ENCODE measurements around the gene LDAF1.
"Not testable (repeated sequence)": the region's sequence is repeated elsewhere in the genome, so short reads cannot be mapped to it uniquely, and the experiment has no call there.

The LDAF1 gene

DNA sequence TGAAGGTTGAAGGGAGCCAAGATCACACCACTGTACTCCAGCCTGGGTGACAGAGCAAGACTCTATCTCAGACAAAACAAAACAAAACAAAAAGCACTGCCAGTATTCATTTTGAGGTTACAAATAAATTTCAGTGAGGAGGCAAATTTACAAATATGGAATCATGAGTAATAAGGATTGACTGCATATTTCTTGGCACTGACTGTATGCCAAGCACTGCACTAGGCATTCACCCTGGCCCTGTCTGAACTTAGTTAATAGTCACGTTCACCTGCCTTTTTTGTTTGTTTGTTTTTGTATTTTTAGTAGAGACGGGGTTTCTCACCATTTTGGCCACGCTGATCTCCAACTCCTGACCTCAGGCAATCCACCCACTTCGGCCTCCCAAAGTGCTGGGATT lies 5.1 kb downstream of the LDAF1 start:
- no peak for DNase-seq

DNA sequence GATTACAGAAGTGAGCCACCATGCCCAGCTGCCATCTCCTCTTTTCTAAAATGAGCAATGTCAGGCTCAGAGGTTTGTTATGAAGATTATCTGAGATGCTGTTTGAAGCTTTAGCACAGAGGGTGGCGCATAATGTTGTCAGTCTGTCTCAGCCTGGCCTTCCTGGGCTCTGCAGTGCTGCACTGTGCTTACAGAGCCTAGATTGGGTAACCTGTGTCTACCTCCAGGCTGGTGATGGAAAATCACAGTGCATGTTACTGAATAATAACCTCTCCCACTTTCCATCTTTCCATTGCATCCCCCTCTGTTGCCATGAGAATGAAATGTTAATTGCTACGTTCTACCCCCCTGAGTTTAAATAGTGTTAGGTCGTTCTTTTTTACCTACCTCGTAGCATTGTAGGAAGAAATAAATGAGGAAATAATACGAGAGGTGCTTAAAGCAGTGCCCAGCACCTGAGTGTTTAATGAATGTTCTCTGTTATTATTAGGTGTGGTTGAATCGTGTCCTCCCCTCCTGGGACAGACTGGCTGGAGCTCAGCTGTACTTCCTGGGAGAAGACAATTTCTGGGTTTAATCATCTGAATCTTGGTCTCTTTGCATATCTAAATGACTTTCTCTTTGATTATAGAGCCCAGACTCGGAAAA lies 6.2 kb downstream of the LDAF1 start:
- no peak for DNase-seq

- no peak for DNase-seq
Measured at GRCh38 chr16:21166561-21166961, 8.1 kb downstream of the LDAF1 start.

GRCh38 chr16:21167360-21167759 lies 8.9 kb downstream of the LDAF1 start:
- no peak for DNase-seq

DNA sequence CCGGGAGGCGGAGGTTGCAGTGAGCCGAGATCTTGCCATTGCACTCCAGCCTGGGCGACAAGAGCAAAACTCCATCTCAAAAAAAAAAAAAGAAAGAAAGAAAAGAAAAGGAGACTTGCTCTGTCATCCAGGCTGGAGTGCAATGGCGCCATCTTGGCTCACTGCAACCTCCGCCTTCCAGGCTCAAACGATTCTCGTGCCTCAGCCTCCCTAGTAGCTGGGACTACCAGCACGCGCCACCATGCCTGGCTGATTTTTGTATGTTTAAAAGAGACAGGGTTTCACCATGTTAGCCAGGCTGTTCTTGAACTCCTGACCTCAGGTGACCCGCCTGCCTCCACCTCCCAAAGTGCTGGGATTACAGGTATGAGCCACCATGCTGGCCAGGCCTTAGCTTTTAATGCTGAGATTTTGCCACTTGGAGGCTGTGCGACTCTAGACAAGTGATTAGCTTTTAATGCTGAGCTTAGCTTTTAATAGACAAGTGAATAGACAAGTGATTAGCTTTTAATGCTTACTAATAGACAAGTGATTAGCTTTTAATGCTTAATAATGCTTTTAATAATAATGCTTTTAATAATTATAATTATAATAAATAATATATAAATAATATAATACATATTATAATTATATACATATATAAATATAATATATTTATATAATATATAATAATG lies 9.6 kb downstream of the LDAF1 start:
- DNase-seq = no peak

DNA sequence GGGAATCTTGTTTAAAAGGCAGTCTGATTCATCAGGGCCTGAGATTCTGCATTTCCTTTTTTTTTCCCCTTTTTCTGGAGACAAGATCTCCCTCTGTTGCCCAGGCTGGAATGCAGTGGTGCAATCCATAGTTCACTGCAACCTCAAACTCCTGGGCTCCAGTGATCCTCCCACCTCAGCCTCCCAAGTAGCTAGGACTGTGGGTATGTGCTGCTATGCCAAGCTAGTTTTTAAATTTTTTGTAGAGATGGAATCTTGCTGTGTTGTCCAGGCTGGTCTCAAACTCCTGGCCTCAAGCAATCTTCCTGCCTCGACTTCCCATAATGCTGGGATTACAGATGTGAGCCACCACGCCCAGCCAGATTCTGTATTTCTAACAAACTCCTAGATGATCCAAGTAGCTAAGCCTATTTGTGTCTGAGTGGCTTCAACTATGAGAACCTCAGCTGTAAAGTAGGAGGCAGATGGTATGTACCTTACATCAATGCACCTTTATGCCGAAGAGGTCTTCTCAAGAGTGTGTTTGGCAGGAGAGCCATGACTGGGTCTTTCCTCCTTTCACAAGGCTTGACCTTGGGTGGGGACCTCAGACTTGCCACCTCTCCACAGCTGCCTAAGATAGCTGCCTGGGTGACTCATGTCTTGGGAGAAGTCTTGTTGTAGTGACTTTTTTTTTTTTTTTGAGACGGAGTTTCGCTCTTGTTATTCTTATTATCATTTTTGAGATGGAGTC lies 10.9 kb downstream of the LDAF1 start:
- DNase-seq = no peak

DNA sequence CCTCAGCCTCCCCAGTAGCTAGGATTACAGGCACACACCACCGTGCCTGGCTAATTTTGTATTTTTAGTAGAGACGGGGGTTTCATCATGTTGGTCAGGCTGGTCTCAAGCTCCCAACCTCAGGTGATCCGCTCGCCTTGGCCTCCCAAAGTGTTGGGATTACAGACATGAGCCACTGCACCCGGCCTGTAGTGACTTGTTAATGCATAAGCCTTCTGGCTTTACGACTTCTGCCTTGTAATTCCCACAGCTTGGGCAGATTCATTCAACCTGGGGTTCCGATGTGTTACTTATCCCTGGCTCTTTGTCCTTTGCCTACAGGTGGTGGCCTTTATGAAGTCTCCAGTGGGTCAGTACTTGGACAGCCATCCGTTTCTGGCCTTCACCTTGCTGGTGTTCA lies 11.6 kb downstream of the LDAF1 start:
- not testable (repeated sequence) for DNase-seq

DNA sequence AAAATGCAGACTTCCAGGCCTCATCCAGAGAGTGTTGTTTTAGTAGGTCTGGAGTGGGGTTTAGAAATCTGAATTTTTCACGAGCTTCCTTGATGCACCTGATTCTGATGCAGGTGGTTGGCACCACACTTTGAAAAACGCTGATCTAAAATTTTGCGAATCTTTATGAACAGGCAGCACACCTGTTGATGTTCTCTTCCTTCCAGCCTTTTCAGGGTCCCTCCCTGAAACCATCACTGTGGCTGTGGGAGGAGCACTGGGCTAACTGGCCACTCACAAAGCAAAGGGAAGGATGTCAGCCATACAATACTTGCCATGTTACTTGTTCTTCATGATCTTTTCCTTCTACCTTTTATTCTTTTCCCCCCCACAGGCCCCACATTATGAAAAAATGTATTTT lies 14.2 kb downstream of the LDAF1 start:
- DNase-seq = no peak

- DNase-seq = no peak
Measured at GRCh38 chr16:21175397-21175796, 16.9 kb downstream of the LDAF1 start.

DNA sequence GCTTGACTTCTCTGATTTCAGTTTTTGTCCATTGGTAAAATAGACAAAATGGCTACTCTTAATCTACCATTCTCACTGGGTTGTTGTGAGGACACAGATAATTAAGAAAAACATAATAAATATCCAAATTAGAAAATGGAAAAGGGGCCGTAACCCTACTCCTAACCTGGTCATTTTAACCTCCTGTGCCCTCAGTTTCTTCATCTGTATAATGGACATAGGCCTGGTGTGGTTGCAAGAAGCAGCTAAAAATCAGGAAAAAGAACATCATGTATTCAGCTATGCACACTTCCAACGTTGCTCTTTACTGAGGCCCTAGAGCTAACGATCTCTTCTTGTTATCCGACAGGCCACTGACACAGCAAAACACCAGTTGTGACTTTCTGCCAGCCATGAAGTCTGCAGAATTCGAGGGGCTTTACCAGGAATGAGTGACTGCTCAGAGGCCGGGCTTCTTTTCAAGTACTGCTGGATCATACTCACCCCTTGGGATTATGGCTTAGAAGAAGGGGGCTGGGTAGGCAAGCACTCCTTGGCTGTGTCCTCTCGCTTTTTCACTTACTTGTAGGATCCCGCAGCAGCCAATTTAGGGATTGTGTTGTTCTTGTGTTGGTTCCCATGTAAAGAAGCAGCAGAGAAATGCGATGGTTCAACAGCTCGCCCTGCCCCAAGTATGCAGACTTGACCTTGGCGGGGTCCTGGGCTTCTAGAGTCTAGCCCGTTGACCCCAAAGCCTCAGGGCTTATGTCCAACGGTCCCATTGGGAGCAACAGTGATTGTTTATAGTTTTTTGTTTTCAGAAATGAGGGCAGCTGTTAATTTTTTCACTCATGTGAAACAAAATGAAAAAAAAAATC lies 20.9 kb downstream of the LDAF1 start:
- DNase-seq = no peak

DNA sequence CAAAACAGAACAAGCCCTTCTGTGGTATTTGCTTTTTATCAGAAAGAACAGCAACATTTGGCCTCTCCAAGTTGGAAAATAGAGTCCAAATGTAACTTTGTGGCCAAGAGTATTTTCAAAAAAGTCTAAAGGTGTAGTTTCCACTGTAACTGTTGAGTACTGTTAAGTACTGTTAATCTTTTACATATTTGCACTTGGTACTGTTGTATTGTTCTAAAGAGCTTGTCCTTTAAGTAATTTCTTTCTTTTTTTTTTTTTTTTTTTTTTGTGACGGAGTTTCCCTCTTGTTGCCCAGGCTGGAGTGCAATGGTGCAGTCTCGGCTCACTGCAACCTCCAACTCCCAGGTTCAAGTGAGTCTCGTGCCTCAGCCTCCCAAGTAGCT lies 21.5 kb downstream of the LDAF1 start:
- DNase-seq = no peak

- no peak for DNase-seq
Measured at GRCh38 chr16:21183995-21184394, 25.5 kb downstream of the LDAF1 start.

- DNase-seq = no peak
Measured at GRCh38 chr16:21184834-21185233, 26.4 kb downstream of the LDAF1 start.

- no peak for DNase-seq
Measured at GRCh38 chr16:21185659-21186325, 27.3 kb downstream of the LDAF1 start.

GRCh38 chr16:21186326-21186691 lies 27.8 kb downstream of the LDAF1 start:
- no peak for DNase-seq

DNA sequence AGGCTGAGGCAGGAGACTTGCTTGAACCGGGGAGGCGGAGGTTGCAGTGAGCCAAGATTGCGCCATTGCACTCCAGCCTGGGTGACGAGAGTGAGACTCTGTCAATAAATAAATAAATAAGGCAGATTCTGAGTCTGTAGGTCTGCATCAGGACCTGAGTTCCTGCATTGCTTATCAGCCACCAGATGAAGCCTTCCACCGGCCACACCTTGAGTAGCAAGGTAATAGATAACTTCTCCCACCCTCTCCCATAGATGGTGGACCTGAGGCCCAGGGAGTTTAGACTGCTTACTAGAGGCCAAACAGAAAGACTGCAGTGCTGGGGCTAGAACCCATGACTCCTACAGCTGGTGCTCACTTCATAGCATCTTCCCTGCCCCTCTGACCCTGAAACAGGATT lies 30.8 kb downstream of the LDAF1 start:
- DNase-seq = no peak

DNA sequence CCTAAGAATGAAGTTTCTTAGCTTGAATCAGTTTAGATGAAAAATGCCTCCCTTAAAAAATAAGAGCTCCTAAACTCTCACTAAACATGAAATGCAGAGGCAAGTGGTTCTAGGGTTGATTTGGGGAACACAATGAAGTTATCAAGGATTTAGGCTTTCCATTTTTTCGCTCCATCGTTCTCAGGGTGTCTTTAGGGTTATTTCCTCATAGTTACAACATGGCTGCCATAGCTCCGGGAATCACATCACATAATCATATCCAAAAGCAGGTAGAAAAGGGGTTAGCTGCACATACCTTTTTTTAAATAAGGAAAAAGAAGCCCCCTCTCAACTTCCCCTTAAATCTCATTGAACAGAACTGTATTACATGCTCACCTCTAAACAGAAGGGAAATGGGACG lies 31.5 kb downstream of the LDAF1 start:
- DNase-seq = no peak

- DNase-seq = no peak
Measured at GRCh38 chr16:21190599-21190998, 32.1 kb downstream of the LDAF1 start.

DNA sequence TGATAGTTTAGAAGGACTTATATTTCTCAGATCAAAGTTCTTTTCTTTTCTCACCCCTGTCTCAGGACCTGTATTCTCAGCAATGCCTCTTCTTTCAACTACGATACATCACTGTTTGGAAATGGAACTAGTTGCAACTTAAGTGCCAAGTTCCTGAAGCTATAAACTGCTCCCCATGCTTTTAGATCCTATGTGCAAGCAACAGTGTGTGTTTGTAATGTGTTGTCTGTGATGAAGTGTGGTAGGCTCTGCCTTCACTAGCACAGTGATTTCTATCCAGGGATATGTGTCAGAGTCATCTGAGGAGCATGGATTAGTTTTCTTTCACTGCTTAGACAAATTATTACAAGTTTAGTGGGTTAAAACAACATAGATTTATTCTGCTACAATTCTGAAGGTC lies 34.5 kb downstream of the LDAF1 start:
- no peak for DNase-seq

DNA sequence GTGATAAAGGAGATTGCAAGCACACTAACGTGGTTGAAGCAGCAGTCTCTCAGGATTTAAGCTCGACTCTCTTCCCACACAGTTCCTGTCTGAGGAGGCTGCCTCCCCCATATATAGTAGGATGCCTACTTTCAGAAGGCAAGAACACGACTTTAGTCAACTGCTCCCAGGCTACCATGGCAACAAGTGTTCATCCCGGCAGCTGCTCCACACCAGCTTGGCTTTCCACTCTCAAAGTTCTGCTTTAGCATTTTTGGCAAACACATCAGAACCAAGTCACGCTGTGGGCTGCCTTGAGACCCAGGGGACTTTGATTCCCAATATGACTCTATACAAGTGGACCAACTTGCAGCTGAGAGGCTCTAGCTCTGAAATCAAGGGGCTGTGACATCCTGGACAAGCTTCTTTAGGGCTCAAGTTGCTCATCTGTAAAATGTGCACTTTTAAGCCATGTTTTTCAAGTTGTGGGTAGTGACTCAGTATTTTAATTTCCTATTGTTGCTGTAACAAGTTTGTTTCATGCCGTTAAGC lies 36.4 kb downstream of the LDAF1 start:
- no peak for DNase-seq

DNA sequence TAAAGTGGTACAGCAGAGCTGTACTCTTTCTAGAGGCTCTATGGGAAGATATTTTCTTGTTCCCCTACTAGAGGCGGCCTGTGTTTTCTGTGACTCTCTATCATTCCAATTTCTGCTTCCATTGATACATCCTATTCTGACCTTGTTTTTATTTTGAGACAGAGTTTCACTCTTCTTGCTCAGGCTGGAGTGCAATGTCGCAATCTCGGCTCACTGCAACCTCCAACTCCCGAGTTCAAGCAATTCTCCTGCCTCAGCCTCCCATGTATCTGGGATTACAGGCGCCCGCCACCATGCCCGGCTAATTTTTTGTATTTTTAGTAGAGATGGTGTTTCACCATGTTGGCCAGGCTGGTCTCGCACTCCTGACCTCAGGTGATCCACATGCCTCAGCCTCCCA lies 36.9 kb downstream of the LDAF1 start:
- not testable (repeated sequence) for DNase-seq

- no peak for DNase-seq
Measured at GRCh38 chr16:21197112-21197511, 38.6 kb downstream of the LDAF1 start.

DNA sequence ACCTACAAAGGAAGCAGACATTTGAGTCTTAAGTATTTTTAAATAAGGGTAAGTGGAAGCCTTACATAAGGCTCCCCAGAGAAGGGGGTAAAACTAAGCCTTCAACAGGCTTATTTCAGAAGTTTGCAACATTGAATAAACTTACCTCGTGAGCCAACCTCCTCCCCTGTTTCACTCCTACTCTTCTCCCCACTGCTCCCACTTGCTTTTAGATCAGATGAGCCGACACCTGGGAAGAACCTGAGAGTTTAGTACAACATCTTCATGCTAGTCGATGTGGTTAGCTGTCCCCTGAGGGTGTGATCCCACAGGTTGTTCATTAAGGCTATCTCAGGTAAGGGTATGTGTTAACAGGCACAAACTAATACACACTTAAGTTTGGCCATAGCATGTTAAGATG lies 39.1 kb downstream of the LDAF1 start:
- no peak for DNase-seq

All from hippocampal formation (tissue), 2 donors.